ENCODE measurements around the gene DTX1.

- TF ChIP-seq TEAD4 (IDR thresholded peaks at IDR 0.05; ENCODE audit: low read depth, low read length), result no peak
- TF ChIP-seq CTCF (IDR thresholded peaks at IDR 0.05; ENCODE audit: control extremely low read depth in 1 of 3, insufficient read depth in 1 of 3, low read depth in 1 of 3, low read length in 3 of 3), result no peak
- TF ChIP-seq POLR2AphosphoS5 (IDR thresholded peaks at IDR 0.05; ENCODE audit: low read depth, low read length), result no peak
- TF ChIP-seq ATF3 (IDR thresholded peaks at IDR 0.05; ENCODE audit: insufficient read depth, low read depth, low read length), result no peak
- no peak for TF ChIP-seq TAF1 (IDR thresholded peaks at IDR 0.05; ENCODE audit: low read depth, low read length)
- TF ChIP-seq EGR1 (IDR thresholded peaks at IDR 0.05; ENCODE audit: borderline replicate concordance, low read depth, low read length), result no peak
- no peak for TF ChIP-seq EZH2 (IDR thresholded peaks at IDR 0.05; ENCODE audit: low read depth, low read length, severe bottlenecking)
Observed at GRCh38 chr12:113086249-113087164, 30.0 kb downstream of the DTX1 start.
